GM21447 (cell line): ENCODE measurements around the gene PORCN.

ENCODE experiments used
- ATAC-seq: cut with Tn5 transposase; IDR thresholded peaks from one replicate; pipeline ENCODE4 v1.9.1; 2021; ENCODE audit not compliant: unreplicated experiment

The PORCN gene

GRCh38 chrX:48508400-48509244 lies at the start of gene PORCN:
Gene PORCN (plus strand): TSS chrX:48508992. CDS start chrX:48509821, 829 bp downstream.
- ATAC-seq, result peak; percentile 79

DNA sequence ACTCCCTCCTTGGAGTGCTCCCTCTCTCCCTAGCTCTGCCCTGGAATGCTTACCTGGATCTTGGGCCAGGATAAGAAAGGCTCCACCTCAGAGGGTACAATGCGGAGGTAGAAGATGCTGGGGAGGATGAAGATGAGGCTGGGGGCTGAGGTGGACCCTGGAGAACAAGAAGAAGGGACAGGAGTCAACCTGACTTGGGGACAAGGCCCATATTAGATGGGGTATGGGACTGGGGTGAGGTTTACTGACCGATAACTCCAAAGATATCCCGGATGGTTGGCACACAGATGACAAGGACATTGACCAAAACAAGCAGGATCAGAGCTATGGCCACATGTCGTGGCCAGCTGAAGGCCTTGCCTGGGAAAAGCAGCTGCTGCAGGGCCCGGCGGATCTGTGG lies 49.3 kb upstream of the PORCN start:
- ATAC-seq, result no peak

DNA sequence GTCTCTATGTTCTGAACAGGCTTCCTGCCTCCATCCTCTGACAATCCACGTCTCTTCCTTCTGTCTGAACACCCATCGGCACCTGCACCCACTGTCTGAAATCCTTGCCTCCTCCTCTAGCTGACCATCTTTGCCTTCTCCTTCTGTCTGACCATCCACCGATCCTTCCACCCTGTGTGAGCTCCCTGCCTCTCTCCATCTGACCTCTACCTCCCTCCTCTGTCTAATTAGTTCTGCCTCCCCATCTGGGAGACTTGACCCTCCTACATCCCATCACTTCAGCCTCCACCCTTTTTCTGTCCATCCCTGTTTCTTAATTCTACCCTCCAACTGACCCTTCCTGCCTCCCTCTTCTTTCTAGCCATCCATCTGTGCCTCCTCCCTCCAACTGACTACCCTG lies 48.8 kb upstream of the PORCN start:
- no peak for ATAC-seq

DNA sequence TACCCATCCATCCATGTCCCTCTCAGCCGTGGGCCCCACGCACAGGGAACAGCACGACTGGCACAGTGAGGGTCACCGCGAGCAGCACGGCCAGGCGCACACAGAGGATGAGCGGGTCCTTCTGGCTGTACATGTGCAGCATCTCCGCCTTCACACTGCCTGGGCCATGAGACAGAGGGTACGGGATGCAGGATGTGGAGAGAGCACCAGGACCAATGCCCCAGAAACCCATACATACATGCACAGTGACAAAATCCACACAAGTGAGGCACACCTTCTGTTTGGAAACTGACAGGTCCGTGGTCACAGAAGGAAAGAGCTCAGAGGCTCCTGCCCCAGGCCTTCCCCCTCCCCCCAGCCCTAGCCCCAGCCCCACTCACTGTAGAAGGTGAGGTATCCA lies 48.2 kb upstream of the PORCN start:
- ATAC-seq, result no peak

- ATAC-seq, result no peak
Observed at GRCh38 chrX:48461830-48462229, 47.0 kb upstream of the PORCN start.

DNA sequence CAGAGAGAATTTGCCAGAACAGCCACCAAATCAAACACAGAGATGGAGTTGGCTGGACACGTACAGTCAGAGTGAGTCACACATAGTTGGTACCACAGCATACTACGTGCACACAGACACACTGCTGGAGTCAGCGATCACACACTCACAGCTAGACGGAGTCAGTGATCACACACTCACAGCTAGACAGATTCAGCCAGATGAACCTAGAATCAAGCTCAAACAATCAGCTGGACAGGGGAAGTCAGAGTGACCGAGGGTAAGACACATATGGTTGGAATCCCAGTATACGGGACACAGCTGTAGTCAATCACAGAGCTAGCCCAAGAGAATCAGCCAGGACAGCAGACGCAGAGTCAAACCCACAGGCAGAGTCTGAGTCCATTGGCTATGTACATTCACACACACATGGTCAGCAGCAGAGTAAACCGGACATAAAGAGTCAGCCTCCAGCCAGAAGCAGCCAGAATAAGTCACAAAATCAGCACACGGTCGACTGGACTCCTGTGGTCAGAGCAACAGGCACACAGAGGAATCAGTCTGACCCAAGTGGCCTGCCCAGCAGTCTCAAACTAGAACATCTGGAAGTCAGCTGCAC lies 43.4 kb upstream of the PORCN start:
- no peak for ATAC-seq

DNA sequence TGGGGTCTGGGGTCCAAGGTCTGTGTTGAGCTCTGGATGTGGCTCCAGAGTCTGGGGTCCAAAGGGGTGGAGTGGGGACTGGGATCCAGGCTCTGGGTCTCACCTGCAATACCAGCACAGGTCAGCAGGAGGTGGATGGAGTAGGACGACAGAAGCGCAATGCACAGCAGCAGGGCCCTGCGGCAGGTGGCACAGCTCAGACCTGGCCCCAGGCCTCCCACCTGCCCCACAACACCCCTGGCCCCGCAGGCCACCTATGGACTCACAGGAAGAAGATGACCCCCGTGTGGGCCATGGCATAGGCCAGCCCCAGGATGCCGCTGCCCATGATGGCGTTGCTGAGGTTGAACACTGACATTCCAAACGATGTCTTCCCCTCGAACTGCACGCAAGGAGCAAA lies 42.1 kb upstream of the PORCN start:
- ATAC-seq, result no peak

DNA sequence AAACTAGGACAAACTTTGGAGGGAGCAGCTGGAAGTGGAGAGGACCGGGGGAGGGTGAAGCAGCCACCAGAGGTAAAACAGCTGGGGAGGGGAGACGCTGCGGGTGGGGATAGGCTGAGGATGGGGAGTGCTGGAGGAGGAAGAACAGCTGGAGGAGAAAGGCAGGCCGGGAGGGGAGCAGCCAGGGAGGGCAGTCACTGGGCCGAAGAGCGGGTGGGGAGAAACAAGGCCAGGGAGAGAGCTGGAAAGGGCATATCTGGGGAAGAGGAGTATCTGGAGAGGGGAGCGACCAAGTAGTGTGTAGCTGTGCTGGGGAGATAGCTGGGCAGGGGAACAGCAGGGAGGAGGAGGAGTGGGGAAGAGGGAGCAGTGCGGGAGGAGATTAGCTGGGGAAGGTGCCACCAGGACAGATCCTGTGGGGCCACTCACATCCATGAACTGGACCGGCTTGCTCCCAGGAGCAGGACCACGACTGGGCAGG lies 41.5 kb upstream of the PORCN start:
- no peak for ATAC-seq

DNA sequence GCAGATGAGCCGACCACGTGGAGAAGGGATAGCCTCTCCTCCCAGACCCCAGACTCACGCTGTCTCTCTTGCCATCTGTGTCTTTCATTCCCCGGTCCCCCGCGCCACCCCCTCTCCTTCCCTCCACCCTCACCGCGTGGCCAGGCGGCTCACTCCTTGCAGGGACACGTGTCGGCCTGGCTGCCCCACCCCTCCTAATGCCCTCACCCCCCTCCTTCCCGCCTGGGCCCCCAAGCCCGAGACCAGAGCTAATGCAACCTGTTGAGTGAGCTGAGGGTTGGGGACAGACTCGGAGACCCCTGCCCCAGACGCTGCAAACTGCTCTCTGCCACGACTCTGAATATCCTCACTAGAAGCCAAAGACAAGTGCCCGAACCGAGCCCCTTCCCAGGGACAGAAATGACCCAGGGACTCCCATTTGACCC lies 40.5 kb upstream of the PORCN start:
- ATAC-seq, result no peak

DNA sequence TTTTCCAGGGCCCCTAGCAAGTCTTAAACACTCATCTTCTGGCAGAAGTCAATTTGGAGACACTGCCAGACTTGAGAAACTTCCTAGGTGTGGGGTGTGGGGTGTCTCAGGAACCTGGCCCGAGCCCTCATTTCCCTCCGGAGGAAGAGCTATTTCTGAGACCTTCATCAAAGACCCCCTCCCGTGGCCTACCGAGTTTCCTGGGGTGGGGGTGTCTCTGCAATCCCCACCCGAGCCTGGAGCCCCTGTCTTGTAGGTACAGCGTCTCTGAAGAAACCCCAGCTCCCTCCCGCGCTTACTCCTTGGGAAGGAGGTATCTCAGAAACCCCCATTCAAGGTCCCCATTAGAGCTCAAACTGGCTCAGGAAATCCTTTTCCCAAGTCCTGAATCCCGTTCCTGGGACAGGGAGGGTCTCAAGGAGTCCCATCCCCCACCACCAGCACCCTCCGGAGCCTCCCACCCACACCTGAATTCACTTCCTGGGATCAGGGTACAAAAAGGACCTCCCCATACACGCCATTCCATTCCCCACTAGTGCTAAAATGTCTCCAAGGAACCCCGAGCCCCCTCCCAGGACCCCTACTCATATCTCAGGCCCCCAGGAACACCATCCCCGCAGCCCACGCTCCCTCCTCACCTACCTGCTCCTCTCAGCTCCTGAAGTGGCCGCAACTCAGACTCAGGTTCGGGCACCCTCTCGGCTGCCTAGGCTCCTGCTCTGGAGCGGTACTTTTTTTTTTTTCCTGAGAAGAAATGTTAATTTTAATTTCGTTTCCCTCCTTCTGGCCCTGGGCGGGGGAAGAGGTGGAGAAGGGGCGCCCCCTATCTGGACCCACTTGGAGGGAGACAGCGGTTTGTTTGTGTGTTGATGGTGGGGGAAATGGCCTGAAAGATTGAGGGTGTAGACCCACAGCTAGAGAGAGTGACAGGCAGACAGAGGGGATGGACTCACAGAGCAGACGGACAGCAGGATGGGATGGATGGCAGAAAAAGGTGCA lies 39.8 kb upstream of the PORCN start:
- ATAC-seq, result peak; percentile 63

GRCh38 chrX:48470110-48470832 lies 38.5 kb upstream of the PORCN start, which contains the start of gene SLC38A5:
Gene SLC38A5 (minus strand): TSS chrX:48470260. CDS start chrX:48467924, 2,336 bp downstream.
- ATAC-seq, result no peak

DNA sequence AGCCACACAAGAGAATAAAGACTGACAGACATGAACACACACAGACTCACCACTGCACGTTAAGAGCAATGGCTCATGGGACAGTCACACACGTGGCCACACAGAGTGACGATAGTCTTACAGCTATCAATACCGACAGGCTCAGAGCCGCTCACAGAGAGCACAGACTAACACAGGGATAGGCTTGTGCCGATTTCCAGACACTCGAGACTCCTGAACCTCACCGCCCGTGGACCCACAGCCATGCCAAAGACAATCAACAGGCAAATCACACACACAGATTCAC lies 38.0 kb upstream of the PORCN start:
- ATAC-seq, result no peak

GRCh38 chrX:48471504-48471903 lies 37.3 kb upstream of the PORCN start:
- no peak for ATAC-seq

DNA sequence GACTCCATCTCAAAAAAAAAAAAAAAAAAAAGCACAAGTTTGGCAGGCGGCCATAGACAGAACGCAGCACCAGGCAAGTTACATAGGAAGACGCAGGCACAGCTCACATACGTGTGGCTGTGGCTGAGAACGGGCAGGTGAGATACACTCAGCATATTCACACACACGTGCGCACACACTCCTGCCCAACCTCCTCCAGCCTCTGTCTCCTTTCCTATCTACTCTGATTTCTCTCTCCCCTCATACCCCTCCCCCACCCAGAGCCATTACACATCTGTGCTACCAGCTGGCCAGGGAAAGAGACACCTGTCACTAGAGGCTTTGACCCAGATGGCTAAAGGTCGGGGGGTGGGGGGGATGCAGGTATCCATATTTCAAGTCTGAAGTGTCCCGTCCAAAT lies 36.6 kb upstream of the PORCN start:
- no peak for ATAC-seq

DNA sequence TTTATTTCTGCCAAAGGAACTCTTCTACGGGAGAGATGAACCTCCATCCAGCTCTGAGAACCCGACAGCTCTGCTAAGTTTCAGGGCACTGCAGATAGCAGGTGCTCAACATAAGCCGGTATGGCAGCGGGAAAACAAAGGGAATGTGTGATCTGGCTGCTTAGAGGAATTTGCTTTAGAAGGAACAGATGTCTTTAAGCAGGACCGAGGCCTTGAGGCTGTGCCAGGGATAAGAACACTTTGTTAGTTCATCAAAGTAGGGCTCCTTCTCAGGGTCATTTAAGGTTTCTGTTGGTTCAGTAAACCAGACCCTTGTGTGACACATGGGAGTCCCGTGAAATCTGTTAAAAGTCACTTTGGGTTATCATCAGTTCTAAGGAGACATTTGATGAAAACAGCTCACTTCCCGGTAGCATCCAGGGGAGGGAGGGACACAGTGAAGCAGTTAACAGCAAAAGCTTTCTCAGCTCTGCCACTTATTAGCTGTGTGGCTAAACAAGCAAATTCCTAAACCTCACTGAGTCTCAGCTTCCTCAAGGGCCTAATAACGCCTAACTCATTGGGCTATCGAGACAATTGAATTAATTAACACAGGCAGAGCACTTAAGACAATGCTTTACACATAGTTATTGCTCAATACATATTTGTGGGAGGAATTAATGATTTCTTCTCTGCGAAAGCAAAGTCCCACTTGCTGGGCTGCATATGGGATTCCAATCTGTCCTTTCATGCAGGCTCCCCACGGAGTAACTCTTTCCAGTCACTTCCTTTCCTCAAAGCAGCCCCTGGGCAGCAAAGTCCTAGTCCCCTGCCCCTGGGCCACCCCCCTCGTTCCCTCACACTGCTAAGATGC lies 35.7 kb upstream of the PORCN start:
- ATAC-seq, result no peak

GRCh38 chrX:48473704-48473990 lies 35.1 kb upstream of the PORCN start:
- ATAC-seq, result no peak

DNA sequence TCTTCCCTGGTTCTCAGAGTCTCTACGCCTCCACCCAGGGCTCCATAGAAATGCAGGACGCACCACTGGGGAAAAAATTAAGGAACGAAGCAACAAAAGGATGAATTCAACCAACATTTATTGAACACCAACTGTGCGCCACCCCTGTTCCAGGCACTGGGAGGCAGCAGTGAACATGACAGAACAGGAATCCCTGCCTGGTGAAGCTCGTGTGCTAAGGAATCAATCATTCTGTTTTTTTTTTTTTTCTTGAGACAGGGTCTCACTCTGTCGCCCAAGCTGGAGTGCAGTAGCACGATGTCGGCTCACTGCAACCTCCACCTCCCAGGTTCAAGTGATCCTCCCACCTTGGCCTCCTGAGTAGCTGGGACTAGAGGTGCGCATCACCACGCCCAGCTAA lies 34.7 kb upstream of the PORCN start:
- ATAC-seq, result no peak

DNA sequence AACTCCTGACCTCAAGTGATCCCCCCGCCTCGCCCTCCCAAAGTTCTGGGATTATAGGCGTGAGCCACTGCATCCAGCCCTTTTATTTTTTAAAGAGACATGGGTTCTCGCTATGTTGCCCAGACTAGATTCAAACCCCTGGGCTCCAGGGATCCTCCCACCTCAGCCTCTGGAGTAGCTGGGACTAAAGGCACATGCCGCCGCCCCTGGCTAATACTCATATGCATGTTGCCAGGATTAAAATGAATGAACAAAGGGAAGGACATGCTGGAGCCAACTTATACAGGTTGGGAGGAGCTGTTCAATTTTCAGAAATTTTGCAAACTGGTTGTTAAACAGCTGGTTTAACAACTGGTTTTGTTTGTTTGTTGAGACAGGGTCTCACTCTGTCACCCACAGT lies 34.2 kb upstream of the PORCN start:
- no peak for ATAC-seq

- no peak for ATAC-seq
Observed at GRCh38 chrX:48475296-48475695, 33.5 kb upstream of the PORCN start.
